Keratinocyte (primary cell): Measurements from ENCODE around the gene DNASE1. TPM values are rescaled to one million over a fixed set of nuclear protein-coding genes. Genes with fewer than 3 reads are reported as not detected.

Experiments
- DNase-seq: peaks from one replicate; pipeline ENCODE4 v3.0.0-alpha.2; 2011; ENCODE audit warnings: low read depth, missing footprints, low spot score
- FAIRE-seq: peaks from 2 replicates; lab custom pipeline; 2011; peaks lifted over from hg19 to GRCh38; lab: Jason Lieb, UNC
- H2AFZ ChIP-seq: 2 replicates; pipeline ENCODE4 v1.6.0; 2012; ENCODE audit warnings: low read length, control low read depth, inconsistent platforms; ENCODE audit not compliant: control insufficient read depth
- H3K27ac ChIP-seq: 2 replicates; pipeline ENCODE4 v1.5.1; 2011; ENCODE audit warnings: low read length; ENCODE audit not compliant: control insufficient read depth, insufficient read depth
- H3K27me3 ChIP-seq: 3 replicates; pipeline ENCODE4 v1.6.0; 2011; ENCODE audit warnings: low read length; ENCODE audit not compliant: control insufficient read depth, insufficient read depth; ENCODE audit errors: extremely low read depth
- H3K36me3 ChIP-seq, 2 experiments: 2 replicates in 1 of 2; 3 replicates in 1 of 2; pipeline ENCODE4 v1.5.1; 2011; ENCODE audit warnings: low read length in 2 of 2, mild to moderate bottlenecking in 1 of 2; ENCODE audit not compliant: control insufficient read depth in 2 of 2, insufficient read depth in 2 of 2; ENCODE audit errors: extremely low read depth in 1 of 2
- H3K4me1 ChIP-seq: 3 replicates; pipeline ENCODE4 v1.5.1; 2011; ENCODE audit warnings: low read length; ENCODE audit not compliant: control insufficient read depth, insufficient read depth; ENCODE audit errors: extremely low read depth
- H3K4me2 ChIP-seq: 3 replicates; pipeline ENCODE4 v1.6.0; 2011; ENCODE audit warnings: low read depth, low read length; ENCODE audit not compliant: control insufficient read depth, insufficient read depth; ENCODE audit errors: extremely low read depth
- H3K4me3 ChIP-seq, 3 experiments: fragments of 200-600 bp in 1 of 3; sonication (generic) in 1 of 3; 2 replicates in 2 of 3; 3 replicates in 1 of 3; pipeline ENCODE4 v1.5.1; 2011 to 2016; ENCODE audit warnings: low read length in 3 of 3, mild to moderate bottlenecking in 3 of 3, control low read depth in 2 of 3, inconsistent platforms in 1 of 3, low read depth in 1 of 3, mixed read lengths in 1 of 3, mixed run types in 1 of 3, moderate library complexity in 1 of 3; ENCODE audit not compliant: control insufficient read depth in 2 of 3, insufficient read depth in 2 of 3; ENCODE audit errors: extremely low read depth in 1 of 3
- H3K79me2 ChIP-seq: 2 replicates; pipeline ENCODE4 v1.6.0; 2012; ENCODE audit warnings: low read length; ENCODE audit not compliant: control insufficient read depth, insufficient read depth
- H3K9ac ChIP-seq: 3 replicates; pipeline ENCODE4 v1.6.0; 2011; ENCODE audit warnings: low read length; ENCODE audit not compliant: control insufficient read depth, insufficient read depth; ENCODE audit errors: extremely low read depth
- H3K9me1 ChIP-seq: 3 replicates; pipeline ENCODE4 v1.6.0; 2011; ENCODE audit warnings: low read length; ENCODE audit not compliant: control insufficient read depth, insufficient read depth; ENCODE audit errors: extremely low read depth
- H3K9me3 ChIP-seq: 2 replicates; pipeline ENCODE4 v1.5.1; 2012; ENCODE audit warnings: low read depth, low read length; ENCODE audit not compliant: control insufficient read depth
- H4K20me1 ChIP-seq: 3 replicates; pipeline ENCODE4 v1.6.0; 2011; ENCODE audit warnings: low read length; ENCODE audit not compliant: control insufficient read depth, insufficient read depth; ENCODE audit errors: extremely low read depth
- EZH2 ChIP-seq: IDR thresholded peaks from one replicate; pipeline ENCODE4 v1.6.1; 2012; ENCODE audit warnings: inconsistent platforms, mild to moderate bottlenecking, low read length, moderate library complexity
- dilution Hi-C: fragments of 300-500 bp; cut with MboI; formaldehyde crosslinking; loops from one replicate; pipeline ENCODE4 v1.7.0; 2020; ENCODE audit warnings: low sequenced_read_pairs; ENCODE audit not compliant: extremely low pct_ligation_motif_present
- polyA plus RNA-seq, 5 experiments: library from polyadenylated mRNA; depleted of rRNA in 3 of 5; stranded (reverse) in 3 of 5; stranded (forward) in 1 of 5; unstranded in 1 of 5; fragments of >200 nt; gene quantifications; 1 replicate in 1 of 5; 2 replicates in 3 of 5; 3 replicates in 1 of 5; pipeline versions ENCODE4 v1.2.1 to v1.2.3, GENCODE V29; 2011 to 2012; ENCODE audit warnings: missing spikeins in 2 of 5, low read depth in 1 of 5, low replicate concordance in 1 of 5
- TF ChIP-seq, protein P1 (sequence below), 3 experiments: IDR thresholded peaks in 1 of 3; conservative IDR thresholded peaks in 1 of 3; optimal IDR thresholded peaks in 1 of 3; 2 replicates in 2 of 3; 3 replicates in 1 of 3; pipeline versions ENCODE3 to v1.5.1; 2011; ENCODE audit warnings: low read length in 3 of 3, mild to moderate bottlenecking in 3 of 3, moderate library complexity in 2 of 3, control low read depth in 1 of 3, inconsistent platforms in 1 of 3; ENCODE audit not compliant: insufficient read depth in 2 of 3; ENCODE audit errors: extremely low read depth in 1 of 3

The DNASE1 gene
- polyA plus RNA-seq, 1 donor (not counting 4 experiments of a cell fraction or from before 2014, with no cell fraction given), result 5.2 TPM

DNA sequence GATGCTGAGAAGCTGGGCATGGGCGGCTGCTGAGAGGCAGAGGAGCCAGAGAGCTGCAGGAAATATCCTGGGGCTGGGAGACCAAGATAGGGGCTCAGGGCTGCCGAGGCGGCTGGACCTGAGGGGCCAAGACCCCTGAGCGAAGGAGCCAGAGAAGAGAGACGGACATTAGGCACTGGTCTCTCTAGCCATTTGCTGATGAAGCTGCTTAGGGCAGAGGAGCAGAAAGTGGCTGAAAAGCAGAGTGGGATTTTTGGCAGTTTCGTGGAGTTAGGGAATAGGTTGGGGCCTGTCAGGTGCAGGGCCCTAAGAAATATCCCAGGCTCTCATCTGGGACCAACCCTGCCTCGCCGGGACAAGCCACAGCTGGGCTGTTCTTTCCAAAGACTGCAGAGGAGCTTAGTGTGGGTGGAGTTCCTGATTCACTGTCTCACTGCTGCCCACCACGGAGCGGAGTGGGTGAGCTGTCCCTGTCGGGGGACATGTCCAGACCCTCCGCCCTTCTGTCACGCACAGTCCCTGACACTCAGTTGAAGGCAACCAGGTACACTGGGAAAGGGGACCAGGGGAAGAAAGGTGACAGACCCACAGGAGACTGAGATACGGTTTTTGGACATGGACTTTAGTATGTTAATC lies 11.3 kb upstream of the DNASE1 start:
- no peaks in the 10 kb centered on the region for H3K79me2 ChIP-seq
- H3K4me1 ChIP-seq, result peaks cover 11% of the 10 kb centered on the region
- H3K9me3 ChIP-seq, result no peaks in the 10 kb centered on the region
- H2AFZ ChIP-seq, result peak overlapping the region; percentile 40
- FAIRE-seq, result peak; percentile 29
- H4K20me1 ChIP-seq, result no peaks in the 10 kb centered on the region
- DNase-seq, result no peak
- no peak overlapping the region for H3K27ac ChIP-seq
- dilution Hi-C loops, result no loop called here
- peaks cover 0 to 6% of the 10 kb centered on the region in 2 experiments for H3K36me3 ChIP-seq
- TF ChIP-seq EZH2, result no peak
- H3K4me2 ChIP-seq, result peak overlapping the region; percentile 36
- no peaks in the 10 kb centered on the region for H3K27me3 ChIP-seq
- no peaks in the 10 kb centered on the region for H3K9me1 ChIP-seq
- H3K4me3 ChIP-seq, result no peak overlapping the region
- no peak overlapping the region for H3K9ac ChIP-seq

DNA sequence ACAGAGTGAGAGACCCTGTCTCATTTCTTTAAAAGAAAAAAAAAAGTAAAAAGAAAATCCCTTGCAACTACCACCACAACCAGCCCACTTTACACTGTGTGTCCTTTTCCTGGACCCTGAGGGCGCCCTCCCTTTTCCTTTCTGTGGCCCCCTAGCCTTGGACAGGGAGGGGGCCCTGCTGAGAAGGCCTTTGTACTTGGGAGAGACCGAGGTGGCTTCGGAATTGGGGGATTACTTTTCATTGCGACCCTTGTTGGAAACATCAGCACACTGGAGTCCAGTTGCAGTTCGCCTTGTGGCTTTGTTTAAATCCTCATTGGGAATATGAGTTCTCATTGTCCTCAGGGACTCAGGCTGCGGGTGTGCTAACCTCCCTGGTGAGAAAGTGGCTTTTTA lies 9.4 kb upstream of the DNASE1 start:
- no peaks in the 10 kb centered on the region for H3K79me2 ChIP-seq
- no peak overlapping the region for H3K9ac ChIP-seq
- DNase-seq, result no peak
- H3K9me3 ChIP-seq, result no peaks in the 10 kb centered on the region
- no peaks in the 10 kb centered on the region for H3K9me1 ChIP-seq
- H3K36me3 ChIP-seq, result peaks cover 0 to 6% of the 10 kb centered on the region in 2 experiments
- no peaks in the 10 kb centered on the region for H3K27me3 ChIP-seq
- TF ChIP-seq, protein P1, sequence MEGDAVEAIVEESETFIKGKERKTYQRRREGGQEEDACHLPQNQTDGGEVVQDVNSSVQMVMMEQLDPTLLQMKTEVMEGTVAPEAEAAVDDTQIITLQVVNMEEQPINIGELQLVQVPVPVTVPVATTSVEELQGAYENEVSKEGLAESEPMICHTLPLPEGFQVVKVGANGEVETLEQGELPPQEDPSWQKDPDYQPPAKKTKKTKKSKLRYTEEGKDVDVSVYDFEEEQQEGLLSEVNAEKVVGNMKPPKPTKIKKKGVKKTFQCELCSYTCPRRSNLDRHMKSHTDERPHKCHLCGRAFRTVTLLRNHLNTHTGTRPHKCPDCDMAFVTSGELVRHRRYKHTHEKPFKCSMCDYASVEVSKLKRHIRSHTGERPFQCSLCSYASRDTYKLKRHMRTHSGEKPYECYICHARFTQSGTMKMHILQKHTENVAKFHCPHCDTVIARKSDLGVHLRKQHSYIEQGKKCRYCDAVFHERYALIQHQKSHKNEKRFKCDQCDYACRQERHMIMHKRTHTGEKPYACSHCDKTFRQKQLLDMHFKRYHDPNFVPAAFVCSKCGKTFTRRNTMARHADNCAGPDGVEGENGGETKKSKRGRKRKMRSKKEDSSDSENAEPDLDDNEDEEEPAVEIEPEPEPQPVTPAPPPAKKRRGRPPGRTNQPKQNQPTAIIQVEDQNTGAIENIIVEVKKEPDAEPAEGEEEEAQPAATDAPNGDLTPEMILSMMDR (optimal IDR thresholded peaks at IDR 0.05 in 1 of 3, IDR thresholded peaks at IDR 0.05 in 1 of 3, conservative IDR thresholded peaks at IDR 0.05 in 1 of 3; ENCODE audit: extremely low read depth in 1 of 3, insufficient read depth in 2 of 3, low read length in 3 of 3), result no peak
- TF ChIP-seq EZH2, result no peak
- H3K4me2 ChIP-seq, result no peak overlapping the region
- dilution Hi-C loops, result no loop called here
- H2AFZ ChIP-seq, result no peak overlapping the region
- peaks cover 11% of the 10 kb centered on the region for H3K4me1 ChIP-seq
- H3K4me3 ChIP-seq, result no peak overlapping the region
- no peak for FAIRE-seq
- no peak overlapping the region for H3K27ac ChIP-seq
- no peaks in the 10 kb centered on the region for H4K20me1 ChIP-seq
